GM23338 (cell line): ENCODE data around the gene TMC1. TPM values are rescaled to one million over a fixed set of nuclear protein-coding genes. Genes with fewer than 3 reads are reported as not detected.

Source experiments
- ATAC-seq: fragments of 200-7000 bp; cut with Tn5 transposase; 3 replicates; pipeline ENCODE4 v1.9.1; 2020
- DNase-seq: peaks from one replicate; pipeline ENCODE4 v3.0.0-alpha.2; 2015; ENCODE audit warnings: low spot score
- H2AFZ ChIP-seq: fragments of 200-600 bp; sonication (generic); 2 replicates; pipeline ENCODE4 v1.8.0; 2016; ENCODE audit warnings: antibody characterized with exemption, mild to moderate bottlenecking, moderate library complexity
- H3F3A ChIP-seq: fragments of 200-600 bp; sonication (generic); replicated peaks from 2 replicates; pipeline ENCODE4 v1.8.0; 2017; ENCODE audit warnings: antibody characterized with exemption, mixed run types, low read depth
- H3K27ac ChIP-seq: fragments of 200-600 bp; sonication (generic); 2 replicates; pipeline ENCODE4 v1.6.1; 2016; ENCODE audit warnings: low read depth
- H3K27me3 ChIP-seq: fragments of 200-600 bp; sonication (generic); 2 replicates; pipeline ENCODE4 v1.8.0; 2016; ENCODE audit warnings: mild to moderate bottlenecking, mixed run types, moderate library complexity; ENCODE audit not compliant: insufficient read depth
- H3K36me3 ChIP-seq: fragments of 200-600 bp; sonication (generic); 2 replicates; pipeline ENCODE4 v1.8.0; 2016; ENCODE audit warnings: mild to moderate bottlenecking; ENCODE audit not compliant: insufficient read depth
- H3K4me1 ChIP-seq: fragments of 200-600 bp; sonication (generic); 2 replicates; pipeline ENCODE4 v1.8.0; 2016; ENCODE audit warnings: mild to moderate bottlenecking, moderate library complexity; ENCODE audit not compliant: insufficient read depth
- H3K4me2 ChIP-seq: fragments of 200-600 bp; sonication (generic); 2 replicates; pipeline ENCODE4 v1.7.1; 2017; ENCODE audit warnings: mixed run types
- H3K4me3 ChIP-seq: fragments of 200-600 bp; sonication (generic); 2 replicates; pipeline ENCODE4 v1.6.1; 2016; ENCODE audit warnings: mixed run types
- H3K79me2 ChIP-seq: fragments of 200-600 bp; sonication (generic); replicated peaks from 2 replicates; pipeline ENCODE4 v1.8.0; 2017; ENCODE audit warnings: mild to moderate bottlenecking; ENCODE audit not compliant: insufficient read depth
- H3K9me2 ChIP-seq: fragments of 200-600 bp; sonication (generic); 2 replicates; pipeline ENCODE4 v1.8.0; 2017; ENCODE audit not compliant: insufficient read depth
- H4K20me1 ChIP-seq: fragments of 200-600 bp; sonication (generic); replicated peaks from 2 replicates; pipeline ENCODE4 v1.8.0; 2017; ENCODE audit warnings: mild to moderate bottlenecking; ENCODE audit not compliant: insufficient read depth
- H3K27ac Mint-ChIP-seq: 2 replicates; pipeline ENCODE4 v1.8.0; 2020; ENCODE audit warnings: inconsistent platforms, mild to moderate bottlenecking, moderate library complexity, mixed read lengths
- H3K27me3 Mint-ChIP-seq: 3 replicates; pipeline ENCODE4 v1.8.0; 2022; ENCODE audit warnings: low read depth, mild to moderate bottlenecking, moderate library complexity, mixed read lengths, inconsistent platforms; ENCODE audit not compliant: insufficient read depth, poor library complexity
- H3K36me3 Mint-ChIP-seq: 3 replicates; pipeline ENCODE4 v1.8.0; 2021; ENCODE audit warnings: low read depth, mild to moderate bottlenecking, inconsistent platforms, moderate library complexity, mixed read lengths
- H3K4me1 Mint-ChIP-seq: 3 replicates; pipeline ENCODE4 v1.8.0; 2020; ENCODE audit warnings: mild to moderate bottlenecking, inconsistent platforms, mixed read lengths
- H3K4me3 Mint-ChIP-seq: 3 replicates; pipeline ENCODE4 v1.8.0; 2021; ENCODE audit warnings: moderate library complexity, mild to moderate bottlenecking, inconsistent platforms, mixed read lengths
- H3K9me3 Mint-ChIP-seq: 3 replicates; pipeline ENCODE4 v1.8.0; 2020; ENCODE audit warnings: moderate library complexity, mild to moderate bottlenecking, inconsistent platforms, mixed read lengths
- CREB1 ChIP-seq: fragments of 250-450 bp; sonication (Bioruptor Pico); IDR thresholded peaks from 2 replicates; pipeline ENCODE4 v1.5.0; 2020; ENCODE audit warnings: low read depth, mild to moderate bottlenecking, moderate library complexity
- ETS1 ChIP-seq: IDR thresholded peaks from 2 replicates; pipeline ENCODE4 v1.6.1; 2016; ENCODE audit warnings: antibody characterized with exemption
- EZH2 ChIP-seq: fragments of 200-600 bp; sonication (generic); IDR thresholded peaks from one replicate; pipeline ENCODE4 v1.8.0; 2017; ENCODE audit warnings: antibody characterized with exemption, mild to moderate bottlenecking, low read depth; ENCODE audit not compliant: unreplicated experiment
- EZH2phosphoT487 ChIP-seq: fragments of 200-600 bp; sonication (generic); IDR thresholded peaks from one replicate; pipeline ENCODE4 v1.8.1; 2018; ENCODE audit warnings: antibody characterized with exemption; ENCODE audit not compliant: unreplicated experiment
- JUNB ChIP-seq: IDR thresholded peaks from one replicate; pipeline ENCODE4 v1.6.1; 2016; ENCODE audit warnings: antibody characterized with exemption; ENCODE audit not compliant: unreplicated experiment
- NANOG ChIP-seq: IDR thresholded peaks from 2 replicates; pipeline ENCODE4 v1.6.1; 2016; ENCODE audit warnings: antibody characterized with exemption, borderline replicate concordance
- POLR2AphosphoS5 ChIP-seq: IDR thresholded peaks from 2 replicates; pipeline ENCODE4 v1.6.1; 2016; ENCODE audit warnings: antibody characterized with exemption, low read depth
- STAT1 ChIP-seq: IDR thresholded peaks from one replicate; pipeline ENCODE4 v1.6.1; 2016; ENCODE audit warnings: antibody characterized with exemption; ENCODE audit not compliant: unreplicated experiment
- ZNF114 ChIP-seq: fragments of 250-450 bp; sonication (Bioruptor Pico); IDR thresholded peaks from 2 replicates; pipeline ENCODE4 v1.5.0; 2020; ENCODE audit warnings: mild to moderate bottlenecking, moderate library complexity
- ZNF331 ChIP-seq: fragments of 250-450 bp; sonication (Bioruptor Pico); IDR thresholded peaks from 2 replicates; pipeline ENCODE4 v1.5.0; 2020; ENCODE audit warnings: low read depth, mild to moderate bottlenecking, moderate library complexity
- ZNF462 ChIP-seq: fragments of 250-450 bp; sonication (Bioruptor Pico); IDR thresholded peaks from 2 replicates; pipeline ENCODE4 v1.5.0; 2020; ENCODE audit warnings: mild to moderate bottlenecking, moderate library complexity
- polyA plus RNA-seq: library from polyadenylated mRNA; unstranded; fragments of >200 nt; fragmentation: Nextera tagmentation; extraction: Ambion mirVana; gene quantifications from 2 replicates; pipeline ENCODE4 v1.2.1, GENCODE V29; 2016
- total RNA-seq: library from RNA; depleted of rRNA; stranded (reverse); fragments of >200 nt; shearing (Covaris generic); gene quantifications from 2 replicates; pipeline ENCODE4 v1.2.3, GENCODE V29; 2014
- TF ChIP-seq, protein P1 (sequence below), 2 experiments: fragments of 200-600 bp in 1 of 2; sonication (generic) in 1 of 2; conservative IDR thresholded peaks; 2 replicates each; pipeline versions ENCODE4 v1.5.1 to v1.6.1; 2016 to 2017; ENCODE audit warnings: antibody characterized with exemption in 2 of 2, low read depth in 2 of 2, mild to moderate bottlenecking in 2 of 2, moderate library complexity in 1 of 2
- TF ChIP-seq, protein P2 (sequence below): IDR thresholded peaks from one replicate; pipeline ENCODE4 v1.6.1; 2018; ENCODE audit warnings: antibody characterized with exemption; ENCODE audit not compliant: unreplicated experiment

TMC1 gene
- total and polyA plus RNA-seq, 2 experiments from 2014 or later: 0.61 to 1.2 TPM

DNA sequence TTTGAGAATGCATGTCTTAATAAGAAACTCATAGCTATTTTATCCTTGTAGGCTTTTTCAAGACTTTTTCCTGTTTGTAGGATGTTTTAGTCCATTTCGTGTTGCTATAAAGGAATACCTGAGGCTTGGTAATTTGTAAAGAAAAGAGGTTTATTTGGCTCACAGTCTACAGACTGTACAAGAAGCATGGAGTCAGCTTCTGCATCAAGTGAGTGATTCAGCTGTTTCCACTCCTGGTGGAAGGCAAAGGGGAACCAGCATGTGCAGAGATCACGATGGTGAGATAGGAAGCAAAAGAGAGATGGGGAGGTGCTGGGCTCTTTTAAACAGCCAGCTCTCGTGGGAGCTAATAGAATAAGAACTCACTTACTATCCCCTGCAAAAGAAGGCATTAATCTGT, 254.2 kb downstream of the TMC1 start:
- H3K4me3 ChIP-seq: no peak overlapping the region
- peaks cover 9% of the 10 kb centered on the region; the same call in 1 of the 2 replicates for H3K9me2 ChIP-seq
- no peak overlapping the region for H2AFZ ChIP-seq
- H3K4me1 ChIP-seq: no peaks in the 10 kb centered on the region
- H3K36me3 Mint-ChIP-seq: no peaks in the 10 kb centered on the region
- no peaks in the 10 kb centered on the region for H3F3A ChIP-seq
- no peaks in the 10 kb centered on the region for H3K79me2 ChIP-seq
- no peaks in the 10 kb centered on the region for H3K27me3 Mint-ChIP-seq
- H3K27ac Mint-ChIP-seq: no peak overlapping the region
- TF ChIP-seq EZH2: no peak
- no peak for TF ChIP-seq CREB1 (CRISPR knock-in tag)
- no peak for TF ChIP-seq ZNF331 (CRISPR knock-in tag)
- no peak for TF ChIP-seq ZNF462
- TF ChIP-seq NANOG: no peak
- TF ChIP-seq JUNB: no peak
- TF ChIP-seq, protein P1, sequence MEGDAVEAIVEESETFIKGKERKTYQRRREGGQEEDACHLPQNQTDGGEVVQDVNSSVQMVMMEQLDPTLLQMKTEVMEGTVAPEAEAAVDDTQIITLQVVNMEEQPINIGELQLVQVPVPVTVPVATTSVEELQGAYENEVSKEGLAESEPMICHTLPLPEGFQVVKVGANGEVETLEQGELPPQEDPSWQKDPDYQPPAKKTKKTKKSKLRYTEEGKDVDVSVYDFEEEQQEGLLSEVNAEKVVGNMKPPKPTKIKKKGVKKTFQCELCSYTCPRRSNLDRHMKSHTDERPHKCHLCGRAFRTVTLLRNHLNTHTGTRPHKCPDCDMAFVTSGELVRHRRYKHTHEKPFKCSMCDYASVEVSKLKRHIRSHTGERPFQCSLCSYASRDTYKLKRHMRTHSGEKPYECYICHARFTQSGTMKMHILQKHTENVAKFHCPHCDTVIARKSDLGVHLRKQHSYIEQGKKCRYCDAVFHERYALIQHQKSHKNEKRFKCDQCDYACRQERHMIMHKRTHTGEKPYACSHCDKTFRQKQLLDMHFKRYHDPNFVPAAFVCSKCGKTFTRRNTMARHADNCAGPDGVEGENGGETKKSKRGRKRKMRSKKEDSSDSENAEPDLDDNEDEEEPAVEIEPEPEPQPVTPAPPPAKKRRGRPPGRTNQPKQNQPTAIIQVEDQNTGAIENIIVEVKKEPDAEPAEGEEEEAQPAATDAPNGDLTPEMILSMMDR (conservative IDR thresholded peaks at IDR 0.05; ENCODE audit: low read depth in 2 of 2): no peak
- TF ChIP-seq POLR2AphosphoS5: no peak
- TF ChIP-seq, protein P2, sequence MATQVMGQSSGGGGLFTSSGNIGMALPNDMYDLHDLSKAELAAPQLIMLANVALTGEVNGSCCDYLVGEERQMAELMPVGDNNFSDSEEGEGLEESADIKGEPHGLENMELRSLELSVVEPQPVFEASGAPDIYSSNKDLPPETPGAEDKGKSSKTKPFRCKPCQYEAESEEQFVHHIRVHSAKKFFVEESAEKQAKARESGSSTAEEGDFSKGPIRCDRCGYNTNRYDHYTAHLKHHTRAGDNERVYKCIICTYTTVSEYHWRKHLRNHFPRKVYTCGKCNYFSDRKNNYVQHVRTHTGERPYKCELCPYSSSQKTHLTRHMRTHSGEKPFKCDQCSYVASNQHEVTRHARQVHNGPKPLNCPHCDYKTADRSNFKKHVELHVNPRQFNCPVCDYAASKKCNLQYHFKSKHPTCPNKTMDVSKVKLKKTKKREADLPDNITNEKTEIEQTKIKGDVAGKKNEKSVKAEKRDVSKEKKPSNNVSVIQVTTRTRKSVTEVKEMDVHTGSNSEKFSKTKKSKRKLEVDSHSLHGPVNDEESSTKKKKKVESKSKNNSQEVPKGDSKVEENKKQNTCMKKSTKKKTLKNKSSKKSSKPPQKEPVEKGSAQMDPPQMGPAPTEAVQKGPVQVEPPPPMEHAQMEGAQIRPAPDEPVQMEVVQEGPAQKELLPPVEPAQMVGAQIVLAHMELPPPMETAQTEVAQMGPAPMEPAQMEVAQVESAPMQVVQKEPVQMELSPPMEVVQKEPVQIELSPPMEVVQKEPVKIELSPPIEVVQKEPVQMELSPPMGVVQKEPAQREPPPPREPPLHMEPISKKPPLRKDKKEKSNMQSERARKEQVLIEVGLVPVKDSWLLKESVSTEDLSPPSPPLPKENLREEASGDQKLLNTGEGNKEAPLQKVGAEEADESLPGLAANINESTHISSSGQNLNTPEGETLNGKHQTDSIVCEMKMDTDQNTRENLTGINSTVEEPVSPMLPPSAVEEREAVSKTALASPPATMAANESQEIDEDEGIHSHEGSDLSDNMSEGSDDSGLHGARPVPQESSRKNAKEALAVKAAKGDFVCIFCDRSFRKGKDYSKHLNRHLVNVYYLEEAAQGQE: no peak
- TF ChIP-seq ETS1: no peak
- no peak for TF ChIP-seq ZNF114
- TF ChIP-seq EZH2phosphoT487: no peak
- no peak for TF ChIP-seq STAT1
- H3K4me2 ChIP-seq: no peak overlapping the region
- no peaks in the 10 kb centered on the region for H3K36me3 ChIP-seq
- H3K27me3 ChIP-seq: no peaks in the 10 kb centered on the region
- ATAC-seq (no peak), DNase-seq (no peak)
- H4K20me1 ChIP-seq: no peaks in the 10 kb centered on the region
- no peak overlapping the region for H3K4me3 Mint-ChIP-seq
- no peaks in the 10 kb centered on the region for H3K9me3 Mint-ChIP-seq
- no peak overlapping the region for H3K27ac ChIP-seq
- no peaks in the 10 kb centered on the region for H3K4me1 Mint-ChIP-seq
